NCI-H82 treated with DMSO at 0.1 percent for 48 hours (cell line): Measurements from ENCODE around the gene RASIP1.
"Not testable (repeated sequence)": the region's sequence is repeated elsewhere in the genome, so short reads cannot be mapped to it uniquely, and the experiment has no call there.

Experiments
- DNase-seq: peaks from one replicate; lab custom pipeline; 2025; ENCODE audit not compliant: unreplicated experiment; lab: John Stamatoyannopoulos, UW

Gene RASIP1

GRCh38 chr19:48735031-48735615, 5.3 kb downstream of the RASIP1 start:
- DNase-seq, result peak; percentile 73

GRCh38 chr19:48734625-48735024, 5.8 kb downstream of the RASIP1 start:
- DNase-seq, result no peak

DNA sequence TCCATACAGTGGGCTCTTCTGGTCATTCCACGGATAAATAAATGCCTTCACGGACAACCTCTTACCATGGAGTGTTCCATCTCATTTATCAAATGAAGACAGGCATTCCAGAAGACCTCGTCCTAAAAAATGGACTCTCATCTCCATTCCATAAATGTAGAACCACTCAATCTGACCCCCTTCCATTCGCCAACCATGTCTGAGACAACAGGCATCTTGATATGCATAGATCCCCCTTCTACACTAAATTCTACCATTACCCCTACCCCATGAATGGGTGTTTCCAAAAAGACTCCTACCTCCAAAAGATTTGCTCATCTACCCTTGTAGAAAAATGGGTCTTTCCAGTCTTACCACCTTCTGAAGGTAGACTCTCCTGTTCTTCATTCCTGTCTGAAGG, 9.0 kb downstream of the RASIP1 start:
- no peak for DNase-seq

DNA sequence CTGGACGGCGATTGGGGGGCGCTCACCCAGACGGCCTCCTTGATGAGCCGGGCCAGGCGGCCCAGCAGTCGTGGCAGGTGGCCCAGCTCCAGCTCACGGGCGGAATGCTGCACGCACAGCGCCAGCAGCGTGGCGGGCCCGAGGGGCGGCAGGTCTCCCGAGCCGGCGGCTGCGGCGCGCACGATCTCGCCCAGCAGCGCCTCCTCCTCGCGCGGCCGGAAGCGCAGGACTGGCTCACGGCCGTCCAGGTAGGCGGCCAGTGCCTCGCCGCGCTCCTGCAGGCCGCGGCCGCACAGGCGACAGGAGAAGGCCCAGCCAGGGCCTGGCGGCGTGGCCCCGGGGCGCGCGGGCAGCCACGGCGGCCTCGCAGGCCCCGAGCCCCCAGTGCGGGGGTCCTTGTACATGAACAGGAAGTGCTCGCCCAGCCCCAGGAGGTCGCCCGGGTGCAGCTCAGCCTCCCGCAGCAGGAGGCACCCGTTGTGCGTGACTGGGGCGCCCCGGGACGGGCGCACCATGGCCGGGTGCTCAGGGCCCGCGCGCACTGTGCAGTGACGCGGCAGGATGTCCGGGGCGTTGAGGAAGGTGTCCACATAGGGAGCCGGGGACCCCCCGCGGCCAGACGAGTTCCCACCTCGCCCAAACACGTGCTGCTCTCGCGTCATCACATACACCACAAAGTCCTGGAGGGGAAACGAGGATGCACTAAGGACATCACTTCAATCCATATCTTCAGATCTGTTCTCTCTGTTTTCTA, 11.3 kb downstream of the RASIP1 start:
- no peak for DNase-seq

DNA sequence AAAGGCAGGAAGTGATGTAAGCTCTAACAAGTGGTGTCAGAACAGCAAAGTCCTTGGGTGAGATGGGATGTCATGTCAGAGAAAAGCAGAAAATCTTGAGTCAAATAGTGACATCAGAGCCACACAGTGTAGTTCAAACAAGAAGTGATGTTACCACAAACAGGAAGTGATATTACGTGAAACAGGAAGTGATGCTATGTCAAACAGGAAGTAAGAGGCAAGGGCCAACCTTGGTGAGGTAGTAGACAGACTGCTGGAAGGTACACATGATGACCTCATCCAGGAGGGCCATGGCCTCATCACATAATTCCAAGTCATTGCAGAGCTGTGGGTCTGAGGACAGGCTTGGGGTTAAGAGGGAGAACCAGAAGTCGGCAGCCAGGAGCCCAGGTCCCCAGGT, 13.9 kb downstream of the RASIP1 start:
- no peak for DNase-seq

GRCh38 chr19:48724796-48725753, 15.3 kb downstream of the RASIP1 start:
- DNase-seq, result peak; percentile 66

DNA sequence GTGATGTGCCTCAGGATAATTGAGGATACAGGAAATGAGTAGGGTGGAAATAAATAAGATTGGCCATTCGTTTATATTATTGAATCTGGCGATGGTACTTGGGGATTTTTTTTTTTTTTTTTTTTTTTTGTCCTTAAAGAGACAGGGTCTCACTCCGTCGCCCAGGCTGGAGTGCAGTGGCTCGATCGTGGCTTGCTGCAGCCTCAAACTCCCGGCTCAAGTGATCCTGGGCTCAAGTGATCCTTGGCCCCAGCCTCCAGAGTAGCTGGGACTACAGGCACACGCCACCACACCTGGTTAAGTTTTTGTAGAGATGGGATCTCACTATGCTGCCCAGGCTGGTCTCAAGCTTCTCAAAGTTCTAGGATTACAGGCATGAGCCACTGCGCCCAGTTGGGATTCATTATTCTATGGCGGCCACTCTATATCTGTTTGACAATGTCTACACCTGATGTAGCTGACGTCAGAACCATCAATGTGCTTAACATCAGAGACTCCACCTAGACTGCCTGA, 18.2 kb downstream of the RASIP1 start:
- DNase-seq, result no peak

DNA sequence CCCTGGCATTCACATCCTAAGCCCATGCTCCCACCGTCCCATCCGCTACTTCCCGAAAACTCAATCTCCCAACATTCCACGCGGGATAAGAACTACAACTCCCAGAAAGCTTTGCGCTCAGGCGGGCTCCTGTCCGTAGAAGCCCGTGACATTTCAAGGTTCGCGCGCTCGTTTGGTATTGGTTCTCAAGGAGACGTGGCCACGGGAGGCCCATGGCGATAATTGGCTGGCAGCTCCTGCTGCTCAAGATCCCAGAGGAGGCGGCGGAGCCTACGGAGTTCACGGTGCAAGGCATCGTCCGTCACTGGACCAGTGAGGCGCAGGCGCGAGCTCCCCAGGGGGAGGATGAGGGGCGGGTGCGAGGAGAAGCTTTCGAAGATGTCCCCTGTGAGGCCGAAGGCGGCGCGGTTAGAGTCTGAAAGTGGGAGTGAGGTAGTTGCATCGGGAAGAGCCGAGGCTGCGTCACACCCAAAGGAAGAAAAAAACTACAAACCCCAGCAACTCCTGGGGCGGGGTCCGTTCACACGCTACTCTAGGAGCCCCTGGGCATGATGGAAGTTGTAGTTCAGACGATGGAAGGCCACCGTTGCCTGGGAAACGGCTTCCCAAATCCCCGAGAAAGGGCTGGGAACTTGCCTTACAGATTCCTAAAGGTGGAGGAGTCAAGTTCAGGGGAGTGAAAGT, 19.7 kb downstream of the RASIP1 start:
- peak; percentile 99 for DNase-seq

GRCh38 chr19:48720251-48720612, 20.2 kb downstream of the RASIP1 start:
- DNase-seq, result no peak

DNA sequence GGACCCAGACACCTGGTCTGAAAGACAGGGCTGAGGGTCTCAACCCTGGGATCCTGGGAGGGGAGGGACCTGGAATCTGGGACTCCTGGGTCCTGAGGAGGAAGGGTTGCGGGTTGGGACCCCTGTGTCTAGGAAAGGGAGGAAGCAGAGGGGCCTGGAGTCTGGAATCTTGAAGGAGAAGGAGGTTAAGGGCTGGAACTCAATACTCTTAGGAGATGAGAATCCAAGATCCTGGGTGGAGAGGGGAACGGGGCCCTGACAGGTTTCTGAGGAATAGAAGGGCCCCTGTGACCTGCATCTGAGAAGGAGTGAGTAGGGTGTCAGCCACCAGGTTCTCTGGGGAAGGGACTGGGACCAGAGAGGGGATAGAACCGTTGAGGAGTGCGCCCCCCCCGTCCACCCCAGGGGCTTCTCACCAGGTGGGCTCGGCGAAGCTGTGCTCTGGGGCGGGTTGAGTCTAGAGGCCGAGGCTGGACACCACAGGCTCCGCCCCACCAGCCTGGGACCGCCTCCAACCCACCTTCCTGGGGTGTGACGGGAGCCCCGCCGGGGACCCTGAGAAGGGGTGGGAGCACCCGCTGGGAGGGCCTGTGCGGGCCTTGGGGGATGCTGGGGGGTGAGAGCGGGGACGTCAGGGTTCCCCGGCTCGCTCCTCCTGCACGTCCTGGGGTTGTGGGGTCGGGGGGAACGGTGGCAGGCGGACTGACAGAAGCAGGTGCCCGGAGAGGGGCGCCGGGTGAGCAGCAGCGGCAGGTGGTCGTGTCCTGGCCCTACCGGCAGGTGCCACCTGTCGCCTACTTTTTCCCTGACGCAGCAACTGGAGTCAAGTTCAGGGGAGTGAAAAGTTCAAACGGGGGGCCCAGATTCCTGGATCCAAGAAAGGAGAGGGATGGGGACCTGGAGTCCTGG, 20.9 kb downstream of the RASIP1 start, which contains the start of gene MAMSTR:
MAMSTR (minus strand) TSS at position 463 of the 909 bp plus-strand sequence. CDS start 694 bp downstream, outside the sequence.
- no peak for DNase-seq

- no peak for DNase-seq
Observed at GRCh38 chr19:48718711-48719231, 21.6 kb downstream of the RASIP1 start.

GRCh38 chr19:48718106-48718505, 22.3 kb downstream of the RASIP1 start:
- not testable (repeated sequence) for DNase-seq

GRCh38 chr19:48716562-48717291, 23.7 kb downstream of the RASIP1 start:
- DNase-seq, result no peak

DNA sequence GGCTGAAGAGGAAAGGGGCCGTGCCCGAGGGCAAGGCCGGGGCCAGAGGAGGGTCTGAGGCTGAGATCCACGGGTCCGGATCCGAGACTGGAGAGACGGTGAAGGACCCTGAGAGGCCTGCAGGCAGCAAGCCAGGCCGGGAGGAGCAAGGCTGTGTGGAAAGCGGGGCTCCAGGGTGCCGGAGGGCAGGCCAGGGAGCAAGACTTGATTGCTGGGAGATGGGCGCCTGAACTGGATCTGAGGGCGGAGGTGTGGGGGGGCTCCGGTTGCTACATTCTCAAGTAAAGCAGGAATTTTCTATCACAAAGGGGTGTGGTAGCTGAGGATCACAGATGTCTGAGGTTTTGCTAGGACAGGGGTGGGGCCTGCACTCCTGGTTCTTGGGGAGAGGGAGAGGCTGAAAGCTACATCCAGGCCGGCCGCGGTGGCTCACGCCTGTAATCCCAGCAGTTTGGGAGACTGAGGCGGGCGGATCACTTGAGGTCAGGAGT, 24.7 kb downstream of the RASIP1 start:
- no peak for DNase-seq

DNA sequence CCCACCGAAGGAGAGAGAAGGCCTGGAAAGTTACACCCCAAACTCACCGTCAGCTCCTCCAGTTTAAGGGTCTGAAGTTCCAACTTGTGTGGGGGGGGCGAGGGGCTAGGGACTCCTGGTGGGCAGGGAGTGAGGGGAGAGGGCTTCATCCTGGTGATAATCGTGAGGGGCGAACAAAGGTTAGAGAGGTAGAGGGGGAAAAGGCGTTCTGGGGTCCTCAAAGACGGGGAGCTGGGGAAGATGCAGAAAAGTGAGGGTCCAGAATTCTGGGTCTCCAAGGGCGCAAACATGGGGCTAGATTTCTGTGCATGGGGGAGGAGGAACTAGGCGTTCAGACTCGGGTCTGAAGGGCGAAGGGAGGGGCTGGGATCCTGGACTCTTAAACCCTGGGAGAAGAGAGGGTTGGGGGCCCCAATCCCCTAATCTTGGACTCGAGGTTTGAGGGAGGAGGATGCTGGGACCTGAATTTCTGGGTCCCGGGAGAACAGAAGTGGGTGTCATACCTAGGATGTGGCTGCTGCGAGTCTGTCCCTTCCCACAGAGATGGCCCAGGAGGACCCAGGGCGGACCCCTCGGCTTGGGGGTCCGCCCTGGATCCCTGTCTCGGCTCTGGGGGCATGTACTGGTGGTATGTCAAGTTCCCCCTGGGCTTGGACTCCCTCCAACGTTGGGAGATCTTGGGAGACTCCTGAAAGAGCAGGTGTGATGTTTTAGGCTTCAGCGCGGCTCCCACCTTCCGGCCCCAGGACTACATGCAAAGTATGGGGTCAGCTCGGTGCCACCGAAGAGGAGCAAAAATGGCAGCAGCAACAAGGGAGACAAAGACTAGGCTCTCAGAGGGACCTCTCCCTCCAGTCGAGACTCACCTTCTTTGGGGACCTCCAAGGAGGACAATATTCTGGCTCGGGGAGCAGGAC, 25.4 kb downstream of the RASIP1 start:
- DNase-seq, result no peak

GRCh38 chr19:48713864-48714755, 26.3 kb downstream of the RASIP1 start:
- peak; percentile 100 for DNase-seq
